Glutamatergic neuron (in vitro differentiated cells): ENCODE measurements around the gene CLCN1. TPM values are rescaled to one million over a fixed set of nuclear protein-coding genes. Genes with fewer than 3 reads are reported as not detected.

Experiments used
- DNase-seq: peaks from one replicate; pipeline ENCODE4 v3.0.0; 2022
- H3K27ac Mint-ChIP-seq: one replicate; pipeline ENCODE4 v1.8.0; 2020; ENCODE audit warnings: mild to moderate bottlenecking, mixed read lengths, inconsistent platforms; ENCODE audit not compliant: unreplicated experiment
- H3K27me3 Mint-ChIP-seq: one replicate; pipeline ENCODE4 v1.8.0; 2020; ENCODE audit warnings: mild to moderate bottlenecking, moderate library complexity, mixed read lengths, inconsistent platforms; ENCODE audit not compliant: unreplicated experiment
- H3K36me3 Mint-ChIP-seq: one replicate; pipeline ENCODE4 v1.8.0; 2020; ENCODE audit warnings: mild to moderate bottlenecking, mixed read lengths, inconsistent platforms; ENCODE audit not compliant: unreplicated experiment
- H3K4me1 Mint-ChIP-seq: one replicate; pipeline ENCODE4 v1.8.0; 2020; ENCODE audit warnings: mild to moderate bottlenecking, low read depth, mixed read lengths, inconsistent platforms; ENCODE audit not compliant: unreplicated experiment
- H3K4me3 Mint-ChIP-seq: one replicate; pipeline ENCODE4 v1.8.0; 2020; ENCODE audit warnings: mild to moderate bottlenecking, mixed read lengths, inconsistent platforms; ENCODE audit not compliant: unreplicated experiment
- H3K9me3 Mint-ChIP-seq: one replicate; pipeline ENCODE4 v1.8.0; 2020; ENCODE audit warnings: mild to moderate bottlenecking, moderate library complexity, mixed read lengths, inconsistent platforms; ENCODE audit not compliant: unreplicated experiment
- CTCF ChIP-seq: fragments of 200-600 bp; sonication (generic); IDR thresholded peaks from one replicate; pipeline ENCODE4 v1.5.0; 2021; ENCODE audit not compliant: partially characterized antibody, unreplicated experiment
- total RNA-seq: library from RNA; stranded (reverse); fragmentation: NEBNext Ultra II Directional; extraction: Animal tissue kit (Norgen Biotek cat#: 25700); gene quantifications from one replicate; pipeline ENCODE4 v1.2.1, GENCODE V29; 2021; ENCODE audit not compliant: unreplicated experiment

Gene CLCN1
- total RNA-seq, 1 donor from 2014 or later, result 0.56 TPM

- Mint-ChIP-seq H3K27ac (no peak overlapping the region), H3K4me3 (no peak overlapping the region), H3K9me3 (peaks cover 12% of the 10 kb centered on the region), H3K27me3 (peaks cover 7% of the 10 kb centered on the region), H3K36me3 (peaks cover 12% of the 10 kb centered on the region), H3K4me1 (peaks cover 22% of the 10 kb centered on the region)
- DNase-seq, result no peak
- no peak for TF ChIP-seq CTCF
Observed at GRCh38 chr7:143347950-143348349, 32.0 kb downstream of the CLCN1 start.

- DNase-seq, result no peak
- no peak for TF ChIP-seq CTCF
- peaks cover 9% of the 10 kb centered on the region for H3K27me3 Mint-ChIP-seq
- peaks cover 24% of the 10 kb centered on the region for H3K36me3 Mint-ChIP-seq
- peaks cover 28% of the 10 kb centered on the region for H3K4me1 Mint-ChIP-seq
- H3K4me3 Mint-ChIP-seq, result peak overlapping the region; percentile 47
- H3K27ac Mint-ChIP-seq, result peak overlapping the region; percentile 49
- H3K9me3 Mint-ChIP-seq, result peaks cover 12% of the 10 kb centered on the region
Observed at GRCh38 chr7:143351060-143351459, 35.1 kb downstream of the CLCN1 start.

GRCh38 chr7:143351574-143351973, 35.7 kb downstream of the CLCN1 start:
- Mint-ChIP-seq H3K4me3 (no peak overlapping the region), H3K27ac (peak overlapping the region; percentile 49), H3K27me3 (peaks cover 9% of the 10 kb centered on the region), H3K4me1 (peaks cover 28% of the 10 kb centered on the region), H3K9me3 (peaks cover 12% of the 10 kb centered on the region), H3K36me3 (peaks cover 24% of the 10 kb centered on the region)
- DNase-seq, result no peak
- no peak for TF ChIP-seq CTCF

- Mint-ChIP-seq H3K27me3 (peaks cover 9% of the 10 kb centered on the region), H3K4me1 (peaks cover 28% of the 10 kb centered on the region), H3K4me3 (no peak overlapping the region), H3K27ac (no peak overlapping the region), H3K36me3 (peaks cover 23% of the 10 kb centered on the region), H3K9me3 (peaks cover 12% of the 10 kb centered on the region)
- TF ChIP-seq CTCF, result no peak
- peak; percentile 27 for DNase-seq
Observed at GRCh38 chr7:143352531-143353002, 36.7 kb downstream of the CLCN1 start.

- H3K4me1 Mint-ChIP-seq, result peaks cover 29% of the 10 kb centered on the region
- no peak overlapping the region for H3K27ac Mint-ChIP-seq
- peaks cover 11% of the 10 kb centered on the region for H3K27me3 Mint-ChIP-seq
- no peak overlapping the region for H3K4me3 Mint-ChIP-seq
- DNase-seq, result no peak
- H3K36me3 Mint-ChIP-seq, result peaks cover 21% of the 10 kb centered on the region
- no peak for TF ChIP-seq CTCF
- peaks cover 9% of the 10 kb centered on the region for H3K9me3 Mint-ChIP-seq
Observed at GRCh38 chr7:143354376-143354775, 38.5 kb downstream of the CLCN1 start.
